ENCODE measurements around the gene DCLK1.

The DCLK1 gene

GRCh38 chr13:36067746-36068381 is 63.3 kb downstream of the DCLK1 start:
- no peak for TF ChIP-seq CTCF (conservative IDR thresholded peaks at IDR 0.05; ENCODE audit: low read length)
- DNase-seq (ENCODE audit: low read depth), result no peak
- H3K4me3 ChIP-seq (ENCODE audit: low read length), result no peak overlapping the region

GRCh38 chr13:36062249-36062648 is 68.9 kb downstream of the DCLK1 start:
- H3K4me3 ChIP-seq (ENCODE audit: low read length), result no peak overlapping the region
- TF ChIP-seq CTCF (conservative IDR thresholded peaks at IDR 0.05; ENCODE audit: low read length), result no peak
- no peak for DNase-seq (ENCODE audit: low read depth)

- no peak overlapping the region for H3K4me3 ChIP-seq (ENCODE audit: low read length)
- DNase-seq (ENCODE audit: low read depth), result no peak
- no peak for TF ChIP-seq CTCF (conservative IDR thresholded peaks at IDR 0.05; ENCODE audit: low read length)
Measured at GRCh38 chr13:36061621-36062020, 69.6 kb downstream of the DCLK1 start.

GRCh38 chr13:36061054-36061453 is 70.1 kb downstream of the DCLK1 start:
- no peak for TF ChIP-seq CTCF (conservative IDR thresholded peaks at IDR 0.05; ENCODE audit: low read length)
- DNase-seq (ENCODE audit: low read depth), result no peak
- H3K4me3 ChIP-seq (ENCODE audit: low read length), result no peak overlapping the region

- TF ChIP-seq CTCF (conservative IDR thresholded peaks at IDR 0.05; ENCODE audit: low read length), result no peak
- H3K4me3 ChIP-seq (ENCODE audit: low read length), result no peak overlapping the region
- no peak for DNase-seq (ENCODE audit: low read depth)
Measured at GRCh38 chr13:36059321-36059720, 71.9 kb downstream of the DCLK1 start.

GRCh38 chr13:36058116-36058515 is 73.1 kb downstream of the DCLK1 start:
- no peak overlapping the region for H3K4me3 ChIP-seq (ENCODE audit: low read length)
- TF ChIP-seq CTCF (conservative IDR thresholded peaks at IDR 0.05; ENCODE audit: low read length), result no peak
- no peak for DNase-seq (ENCODE audit: low read depth)

GRCh38 chr13:36057547-36057946 is 73.6 kb downstream of the DCLK1 start:
- TF ChIP-seq CTCF (conservative IDR thresholded peaks at IDR 0.05; ENCODE audit: low read length), result no peak
- H3K4me3 ChIP-seq (ENCODE audit: low read length), result no peak overlapping the region
- no peak for DNase-seq (ENCODE audit: low read depth)

All from AG10803 (cell line).